Endometrial microvascular endothelial cells (primary cell): ENCODE results near the gene BRAT1. TPM values are rescaled to one million over a fixed set of nuclear protein-coding genes. Genes with fewer than 3 reads are reported as not detected.

Source experiments
- in situ Hi-C: cut with HindIII; loops from 2 replicates; pipeline ENCODE4 v1.10.0; 2017; ENCODE audit warnings: low sequenced_read_pairs, low pct_unique_long_range_greater_than_20kb; ENCODE audit errors: inconsistent ontology term
- total RNA-seq: library from RNA; depleted of rRNA; stranded (reverse); fragments of >200 nt; gene quantifications from one replicate; pipeline ENCODE4 v1.2.3, GENCODE V29; 2015; ENCODE audit errors: inconsistent ontology term

BRAT1 gene
- total RNA-seq, 1 donor from 2014 or later, result 48.5 TPM

- in situ Hi-C loops, result no loop called here
These were observed 51.0 kb downstream of the BRAT1 start for GRCh38 chr7:2504128-2504888.

DNA sequence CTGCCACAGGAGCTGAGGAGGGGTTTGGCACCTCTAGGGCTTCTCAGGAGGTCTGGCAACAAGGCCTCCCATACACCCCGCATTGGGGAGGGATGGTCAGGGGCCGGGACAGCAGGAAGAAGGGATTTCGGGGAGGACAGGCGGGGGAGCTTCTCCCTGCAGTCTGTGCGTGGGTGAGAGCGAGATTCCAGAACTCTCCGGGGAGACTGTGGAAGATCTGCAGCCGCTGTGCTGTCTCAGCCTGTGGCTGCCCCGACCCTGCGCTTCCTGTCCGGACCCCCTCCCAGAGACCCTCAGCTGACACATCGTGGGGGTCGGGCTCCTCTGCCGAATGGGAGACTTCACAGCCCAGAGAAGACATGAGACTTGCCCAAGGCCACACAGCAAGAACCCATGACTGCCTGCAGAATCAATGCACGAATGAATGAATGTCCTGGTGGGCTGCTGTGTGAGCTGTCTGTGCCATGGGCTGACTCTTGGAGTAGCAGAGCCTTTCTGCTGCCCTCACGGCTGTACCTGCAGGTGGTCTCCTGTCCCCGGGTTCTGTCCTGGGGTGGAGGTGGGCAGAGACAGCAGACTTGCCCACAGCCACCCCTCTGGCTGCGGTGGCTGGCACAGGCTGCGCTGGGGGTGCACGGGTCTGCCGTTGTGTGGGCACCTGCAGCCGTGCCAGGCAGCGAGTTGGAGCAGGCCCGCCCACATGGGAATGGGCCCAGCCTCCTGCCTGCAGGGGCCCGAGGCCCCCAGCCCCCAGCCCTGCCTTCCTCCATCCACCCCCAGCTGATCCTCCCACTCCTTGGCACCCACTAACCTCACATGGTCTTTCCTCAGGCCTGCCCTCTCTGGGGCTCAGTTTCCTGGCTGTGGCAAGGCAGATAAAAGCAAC is 52.0 kb downstream of the BRAT1 start:
- in situ Hi-C loops, result no loop called here

GRCh38 chr7:2502647-2502966 is 52.7 kb downstream of the BRAT1 start:
- in situ Hi-C loops, result no loop called here

- in situ Hi-C loops, result no loop called here
These were observed 53.2 kb downstream of the BRAT1 start for GRCh38 chr7:2501947-2502646.

DNA sequence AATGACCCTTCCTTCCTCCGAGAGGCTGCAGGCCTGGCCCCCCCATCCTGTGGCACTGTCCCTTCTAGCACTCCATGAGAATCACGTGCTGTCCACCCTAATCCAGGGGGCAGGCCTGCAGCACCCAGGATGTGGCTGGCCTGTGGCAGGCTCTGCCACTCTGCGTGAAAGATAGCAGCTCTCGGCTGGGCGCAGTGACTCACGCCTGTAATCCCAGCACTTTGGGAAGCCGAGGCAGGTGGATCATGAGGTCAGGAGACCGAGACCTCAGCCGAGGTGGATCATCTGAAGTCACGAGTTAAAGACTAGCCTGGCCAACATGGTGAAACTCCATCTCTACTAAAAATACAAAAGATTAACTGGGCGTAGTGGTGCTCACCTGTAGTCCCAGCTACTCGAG is 54.6 kb downstream of the BRAT1 start:
- in situ Hi-C loops, result no loop called here

DNA sequence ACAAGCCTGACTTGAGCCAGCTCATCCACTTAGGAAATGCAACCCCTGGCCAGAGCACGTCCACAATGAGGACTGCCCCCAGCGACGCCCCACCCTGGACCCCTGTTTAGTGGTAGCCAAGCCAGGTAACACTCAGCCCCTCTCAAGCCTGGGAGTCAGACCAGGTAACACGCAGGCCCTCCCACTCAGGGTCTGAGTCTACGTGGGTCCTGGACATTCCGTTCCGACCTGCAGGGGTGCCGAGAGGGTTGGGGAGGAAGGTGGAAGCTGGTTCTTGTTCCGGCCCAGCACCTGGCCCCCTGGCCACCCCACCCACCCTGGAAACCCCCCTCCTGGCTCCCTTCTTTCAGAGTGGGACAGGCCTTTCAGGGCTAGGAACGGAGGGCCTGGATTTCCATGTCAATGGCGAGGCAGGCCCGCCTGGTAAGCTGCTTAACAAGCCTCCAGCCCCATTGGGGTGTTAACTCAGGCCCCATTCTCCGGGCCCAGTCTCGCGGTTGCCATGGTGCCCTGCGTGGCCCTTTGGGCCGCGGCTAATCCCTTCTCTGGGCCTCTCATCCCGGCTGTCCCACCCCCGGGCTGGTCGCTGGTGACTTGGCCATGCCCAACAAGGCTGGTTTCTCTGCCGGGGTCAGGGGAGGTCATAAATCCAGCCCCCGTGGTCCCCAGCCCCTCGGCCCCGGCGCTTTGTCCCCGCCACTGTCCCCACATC is 55.4 kb downstream of the BRAT1 start:
- in situ Hi-C loops, result no loop called here

DNA sequence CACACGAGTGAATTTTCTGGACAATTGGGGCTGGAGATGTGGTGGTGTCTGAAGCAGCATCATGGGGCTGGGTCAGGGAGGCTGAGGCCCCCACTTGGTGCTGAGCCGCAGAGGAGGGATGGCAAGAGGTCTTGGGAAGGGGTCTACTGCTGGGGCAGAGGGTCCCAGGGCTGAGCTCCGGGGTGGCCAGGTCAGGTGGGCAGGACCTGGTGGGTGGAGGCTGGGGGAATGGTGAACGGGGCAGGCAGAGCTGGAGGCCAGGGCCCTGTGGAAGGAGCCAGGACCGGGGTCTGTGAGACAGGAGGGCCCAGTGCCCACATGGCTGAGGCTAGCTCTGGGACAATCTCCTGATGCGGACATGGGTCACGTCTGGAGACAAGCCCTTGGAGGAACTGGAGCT is 56.1 kb downstream of the BRAT1 start:
- in situ Hi-C loops, result no loop called here

- in situ Hi-C loops, result no loop called here
These were observed 56.6 kb downstream of the BRAT1 start for GRCh38 chr7:2498708-2499107.

DNA sequence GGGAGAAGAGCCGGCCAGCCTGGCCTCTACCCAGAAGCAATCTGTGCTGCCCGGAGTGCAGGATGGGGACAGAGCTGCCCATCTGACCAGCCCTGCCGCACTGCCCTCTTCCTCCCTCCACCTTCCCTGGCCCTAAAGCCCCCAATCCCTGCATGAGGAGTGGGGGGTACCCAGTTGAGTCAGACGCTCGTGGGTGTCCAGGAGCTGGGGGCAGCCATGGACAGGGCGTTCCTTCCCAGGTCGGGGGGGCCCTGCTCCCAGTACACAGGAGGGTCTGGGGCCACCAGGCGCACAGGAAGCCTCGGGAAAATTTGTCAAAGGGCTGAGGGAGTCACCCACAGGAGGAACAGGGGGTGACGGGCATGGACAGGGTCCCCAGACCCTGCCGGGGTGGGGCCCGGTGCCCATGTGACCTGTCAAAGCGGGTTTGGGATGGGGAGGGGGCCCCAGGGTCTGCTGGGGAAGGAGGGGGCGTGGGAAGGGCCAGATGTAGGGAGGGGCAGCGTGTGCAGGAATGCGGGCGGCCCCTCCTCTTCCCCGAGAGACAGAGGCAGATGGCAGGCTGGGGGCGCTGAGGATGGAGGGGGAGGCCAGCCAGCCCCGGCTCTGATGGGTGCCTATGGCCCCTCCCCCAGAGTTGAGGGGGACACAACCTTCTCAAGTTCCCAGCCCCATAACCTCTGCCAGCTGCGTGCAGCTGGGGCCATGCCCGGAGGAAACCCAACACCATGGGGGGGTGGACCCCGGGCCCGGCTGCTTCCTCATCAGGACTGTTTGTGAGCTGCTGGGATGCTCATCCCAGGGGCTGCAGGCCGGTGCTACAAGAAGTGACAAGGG is 57.6 kb downstream of the BRAT1 start:
- in situ Hi-C loops, result no loop called here

DNA sequence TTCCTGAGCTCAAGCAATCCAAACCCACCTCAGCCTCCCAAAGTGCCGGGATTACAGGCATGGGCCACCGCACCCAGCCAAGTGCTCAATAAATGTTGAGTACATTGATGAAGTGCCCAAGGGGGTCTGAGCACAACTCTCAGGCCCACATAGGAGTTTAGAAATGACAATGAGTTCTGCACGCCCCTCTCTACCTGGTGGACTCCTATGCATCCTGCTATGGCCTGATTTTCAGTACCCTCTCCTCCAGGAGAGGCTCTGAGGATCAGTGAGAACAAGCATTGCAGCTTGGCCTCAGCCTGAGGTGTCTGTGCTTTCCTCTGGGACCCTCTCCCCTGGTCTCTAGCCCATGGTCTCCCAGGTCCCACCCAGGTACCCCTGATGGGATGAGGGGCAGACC is 58.3 kb downstream of the BRAT1 start:
- in situ Hi-C loops, result no loop called here

- in situ Hi-C loops, result no loop called here
These were observed 58.9 kb downstream of the BRAT1 start for GRCh38 chr7:2496375-2496774.

DNA sequence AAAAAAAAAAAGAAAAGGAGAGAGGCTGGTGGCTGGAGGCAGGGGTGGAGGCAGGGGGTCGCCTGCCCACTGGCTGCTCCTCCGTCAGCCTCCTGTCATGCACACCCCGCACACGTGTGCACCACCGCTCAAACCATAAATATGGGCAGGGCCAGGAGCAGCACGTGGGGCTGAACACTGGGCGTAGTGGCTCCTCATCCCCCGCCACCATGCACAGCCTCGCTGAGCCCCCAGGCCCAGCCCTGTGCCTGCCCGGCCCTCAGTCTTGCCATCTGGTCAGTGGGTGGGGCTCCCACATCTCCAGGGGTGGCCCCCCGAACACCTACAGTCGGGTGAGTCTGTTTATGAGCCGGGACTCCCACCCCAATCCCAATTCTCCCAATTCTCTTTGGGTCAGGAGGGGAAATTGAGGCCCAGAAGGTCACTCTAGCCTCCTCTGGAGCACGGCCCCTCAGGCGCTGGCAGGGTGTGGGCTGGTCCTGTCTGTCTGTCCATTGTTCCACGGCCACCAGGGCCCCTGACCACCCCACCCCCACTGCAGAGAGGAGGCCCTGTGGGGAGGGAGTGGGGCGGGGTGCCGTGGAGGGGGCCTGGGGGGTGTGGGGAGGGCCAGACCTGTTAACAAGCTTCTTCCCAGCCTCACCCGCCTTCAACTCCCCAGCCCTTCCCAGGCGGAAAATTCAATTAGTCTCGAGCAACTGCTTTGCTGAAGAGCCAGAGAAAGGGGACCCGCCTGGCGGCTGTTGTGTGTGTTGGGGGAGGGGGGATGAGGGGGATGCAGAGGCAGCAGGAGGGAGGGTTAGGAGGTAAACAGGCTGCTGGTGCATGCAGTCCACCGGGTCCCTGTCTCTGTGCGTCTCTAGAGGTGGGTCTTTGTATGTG is 59.7 kb downstream of the BRAT1 start:
- in situ Hi-C loops, result no loop called here

GRCh38 chr7:2494191-2495130 is 60.9 kb downstream of the BRAT1 start:
- in situ Hi-C loops, result no loop called here

DNA sequence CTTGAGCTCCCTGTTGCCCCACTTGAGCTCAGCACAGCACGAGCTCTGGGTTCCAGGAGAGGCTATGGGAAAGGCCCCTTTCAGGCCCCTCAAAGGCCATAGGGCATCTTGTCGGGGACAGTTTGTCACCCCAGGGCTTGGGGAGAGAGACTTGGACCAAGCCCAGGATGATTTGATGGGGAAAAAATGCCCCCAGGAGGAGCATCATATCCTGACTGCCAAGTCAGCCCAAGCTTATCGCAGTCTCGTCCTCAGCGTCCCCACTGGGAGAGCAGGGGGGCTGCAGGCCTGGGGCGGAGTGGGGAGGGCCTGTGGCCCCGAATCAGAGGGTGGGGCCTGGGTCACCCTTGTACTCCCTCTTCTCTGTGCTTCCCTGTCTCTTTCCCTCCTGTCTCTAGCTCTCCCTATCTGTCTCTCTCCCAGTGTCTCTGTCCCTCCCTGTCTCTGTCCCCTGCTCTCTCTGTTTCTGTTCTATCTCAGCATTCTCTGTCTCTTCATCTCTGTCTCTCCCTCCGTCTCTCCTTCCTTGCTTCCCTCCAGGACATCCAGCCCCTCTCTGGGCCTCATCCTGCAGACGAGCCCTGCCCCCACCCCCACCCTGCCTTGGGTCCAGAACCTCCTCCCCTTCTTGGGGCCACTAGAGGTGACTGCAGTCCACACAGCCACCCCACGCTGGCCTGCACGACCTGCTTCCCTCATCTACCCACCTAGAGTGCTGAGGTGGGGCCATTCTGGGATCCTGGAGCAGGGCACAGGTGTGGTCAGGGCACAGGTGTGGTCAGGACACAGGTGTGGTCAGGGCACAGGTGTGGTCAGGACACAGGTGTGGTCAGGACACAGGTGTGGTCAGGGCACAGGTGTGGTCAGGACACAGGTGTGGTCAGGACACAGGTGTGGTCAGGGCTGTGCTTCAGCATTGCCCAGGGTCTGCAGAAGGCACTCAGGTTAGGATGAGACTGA is 61.8 kb downstream of the BRAT1 start:
- in situ Hi-C loops, result no loop called here

GRCh38 chr7:2492038-2492437 is 63.3 kb downstream of the BRAT1 start:
- in situ Hi-C loops, result no loop called here
